HUES64 (cell line): ENCODE data around the gene MASP2.
A peak's percentile ranks its signal among the peaks of the same experiment; 100 is the strongest.
"Not testable (repeated sequence)": the region's sequence is repeated elsewhere in the genome, so short reads cannot be mapped to it uniquely, and the experiment has no call there.

ENCODE experiments used
- H3K27ac ChIP-seq: 2 replicates; pipeline ENCODE4 v1.7.0; 2013; ENCODE audit warnings: low read depth, low read length, inconsistent platforms
- H3K27me3 ChIP-seq: 2 replicates; pipeline ENCODE4 v1.6.1; 2013; ENCODE audit warnings: mild to moderate bottlenecking, low read length; ENCODE audit not compliant: insufficient read depth
- H3K36me3 ChIP-seq: 2 replicates; pipeline ENCODE4 v1.6.1; 2013; ENCODE audit warnings: mild to moderate bottlenecking, low read length; ENCODE audit not compliant: insufficient read depth
- H3K4me1 ChIP-seq: 2 replicates; pipeline ENCODE4 v1.6.1; 2013; ENCODE audit warnings: mild to moderate bottlenecking, low read length, moderate library complexity; ENCODE audit not compliant: insufficient read depth
- H3K4me3 ChIP-seq: 2 replicates; pipeline ENCODE4 v1.5.1; 2013; ENCODE audit warnings: mild to moderate bottlenecking, low read length, moderate library complexity
- H3K9ac ChIP-seq: 2 replicates; pipeline ENCODE4 v1.6.1; 2013; ENCODE audit warnings: mild to moderate bottlenecking, low read depth, low read length
- H3K9me3 ChIP-seq: 2 replicates; pipeline ENCODE4 v1.6.1; 2013; ENCODE audit warnings: low read depth, low read length; ENCODE audit not compliant: insufficient read depth
- WGBS: fragments of 150-250, 120-280 bp; methylation state at CpG from one replicate; pipeline ENCODE4 v1.1.7; 2013; ENCODE audit warnings: missing lambda C conversion rate; 5-methylcytosine and 5-hydroxymethylcytosine counted together

The MASP2 gene

DNA sequence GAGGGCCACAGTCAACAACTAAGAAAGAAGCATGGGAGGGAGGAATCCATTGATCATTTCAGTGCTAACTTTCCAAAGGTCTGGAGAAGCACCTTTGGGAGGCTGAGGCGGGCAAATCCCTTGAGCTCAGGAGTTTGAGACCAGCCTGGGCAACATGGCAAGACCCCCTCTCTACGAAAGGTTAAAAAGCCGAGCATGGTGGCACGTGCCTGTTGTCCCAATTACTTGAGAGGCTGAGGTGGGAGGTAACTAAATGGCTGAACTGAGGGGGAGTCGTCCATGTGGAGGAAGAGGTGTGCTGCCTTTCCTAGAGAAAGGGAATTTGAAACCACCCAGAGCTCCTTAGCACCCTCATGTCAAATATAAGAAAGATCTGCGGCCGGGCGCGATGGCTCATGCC, 16.2 kb downstream of the MASP2 start:
- WGBS: 94% methylated on average over 9 of the region's 9 CpGs
- Histone ChIP-seq H3K36me3 (peaks cover 34% of the 10 kb centered on the region), H3K27me3 (no peaks in the 10 kb centered on the region), H3K9me3 (no peaks in the 10 kb centered on the region), H3K9ac (no peak overlapping the region), H3K4me3 (no peak overlapping the region), H3K27ac (0 out of 2 replicates have a peak overlapping the region, but pooled peaks have one; percentile 46), H3K4me1 (no peaks in the 10 kb centered on the region)

DNA sequence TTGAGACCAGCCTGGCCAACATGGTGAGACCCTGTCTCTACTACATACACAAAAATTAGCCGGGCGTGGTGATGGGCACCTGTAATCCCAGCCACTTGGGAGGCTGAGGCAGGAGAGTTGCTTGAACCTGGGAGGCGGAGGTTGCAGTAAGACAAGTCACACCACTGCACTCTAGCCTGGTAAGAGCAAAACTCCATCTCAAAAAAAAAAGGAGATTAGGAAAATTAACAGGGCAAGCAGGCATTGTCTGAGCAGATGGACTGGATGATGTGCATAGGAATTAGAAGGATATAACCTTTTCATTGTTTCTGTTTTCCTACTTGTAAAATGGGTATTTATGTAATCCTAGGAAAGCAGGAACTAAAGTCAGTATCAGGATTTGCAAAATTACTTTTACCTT, 19.0 kb downstream of the MASP2 start:
- WGBS: 98% methylated on average over 3 of the region's 3 CpGs
- Histone ChIP-seq H3K4me1 (no peaks in the 10 kb centered on the region), H3K9ac (no peak overlapping the region), H3K36me3 (peaks cover 62% of the 10 kb centered on the region), H3K4me3 (no peak overlapping the region), H3K27me3 (no peaks in the 10 kb centered on the region), H3K9me3 (no peaks in the 10 kb centered on the region), H3K27ac (no peak overlapping the region)

DNA sequence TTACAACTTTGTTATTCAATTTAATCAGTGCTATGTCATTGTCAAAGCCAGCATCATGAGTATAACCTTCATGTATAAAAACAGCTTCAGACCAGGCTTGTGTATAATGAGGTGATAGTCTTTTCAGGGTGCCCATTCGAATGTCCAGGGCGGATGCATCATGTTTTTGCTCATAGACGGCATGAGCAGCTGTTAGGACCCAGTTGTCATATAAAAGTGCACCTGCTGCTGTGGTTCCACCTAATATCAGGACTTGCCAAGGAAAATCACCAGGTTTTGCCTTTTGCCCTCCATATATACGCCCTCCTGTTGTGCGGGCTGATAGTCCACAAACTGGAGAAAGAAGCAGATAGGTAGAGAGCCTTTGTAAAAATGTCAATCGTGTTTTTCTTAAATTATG, 19.7 kb downstream of the MASP2 start:
- 87% methylated on average over 6 of the region's 6 CpGs for WGBS
- no peaks in the 10 kb centered on the region for H3K9me3 ChIP-seq
- H3K27me3 ChIP-seq: no peaks in the 10 kb centered on the region
- no peak overlapping the region for H3K4me3 ChIP-seq
- no peak overlapping the region for H3K9ac ChIP-seq
- no peak overlapping the region for H3K27ac ChIP-seq
- peaks cover 69% of the 10 kb centered on the region for H3K36me3 ChIP-seq
- no peaks in the 10 kb centered on the region for H3K4me1 ChIP-seq

DNA sequence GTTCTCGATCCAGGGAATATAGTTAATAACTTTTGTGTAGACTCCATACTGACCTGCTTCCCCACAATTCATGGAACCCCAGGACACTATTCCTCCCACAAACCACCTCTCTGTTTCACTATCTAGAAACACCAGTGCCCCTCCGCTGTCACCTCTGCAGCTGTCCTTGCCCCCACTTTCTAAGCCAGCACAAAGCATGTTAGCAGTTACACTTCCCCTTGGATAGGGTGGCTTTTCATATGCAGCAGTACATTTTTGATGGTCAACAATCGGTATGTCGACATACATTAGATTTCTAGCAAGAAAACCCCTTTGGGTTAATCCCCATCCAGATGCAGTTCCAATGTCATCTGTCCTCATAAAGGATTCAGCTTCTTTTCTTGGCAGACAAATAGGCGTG, 20.1 kb downstream of the MASP2 start:
- Histone ChIP-seq H3K36me3 (peaks cover 73% of the 10 kb centered on the region), H3K27me3 (no peaks in the 10 kb centered on the region), H3K4me3 (no peak overlapping the region), H3K9ac (no peak overlapping the region), H3K27ac (no peak overlapping the region; the same call in 1 of the 2 replicates), H3K4me1 (no peaks in the 10 kb centered on the region), H3K9me3 (no peaks in the 10 kb centered on the region)
- 93% methylated on average over 5 of the region's 5 CpGs for WGBS

DNA sequence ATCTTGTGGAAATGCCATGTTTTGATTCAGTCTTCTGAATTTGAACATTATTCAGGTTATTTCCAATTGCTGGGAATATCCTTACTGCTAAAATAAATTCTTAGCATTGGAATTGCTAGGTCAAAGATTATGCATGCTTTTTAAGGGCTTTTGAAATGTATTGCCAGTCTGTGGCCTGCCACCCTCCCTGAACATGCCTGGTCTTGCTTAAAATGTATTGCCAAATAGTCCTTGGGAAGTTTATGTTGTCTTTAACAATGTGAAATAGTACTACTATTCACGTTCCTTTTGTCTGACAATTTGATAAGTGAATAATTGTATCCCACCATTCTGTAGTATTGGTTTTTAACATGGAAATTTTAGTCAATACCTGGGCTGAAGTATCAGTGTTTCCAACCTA, 21.0 kb downstream of the MASP2 start:
- no peak overlapping the region for H3K27ac ChIP-seq
- no peaks in the 10 kb centered on the region for H3K9me3 ChIP-seq
- no peaks in the 10 kb centered on the region for H3K4me1 ChIP-seq
- H3K4me3 ChIP-seq: no peak overlapping the region
- WGBS: 100% methylated on average over 1 of the region's 1 CpG
- no peak overlapping the region for H3K9ac ChIP-seq
- H3K36me3 ChIP-seq: peaks cover 81% of the 10 kb centered on the region
- H3K27me3 ChIP-seq: no peaks in the 10 kb centered on the region

DNA sequence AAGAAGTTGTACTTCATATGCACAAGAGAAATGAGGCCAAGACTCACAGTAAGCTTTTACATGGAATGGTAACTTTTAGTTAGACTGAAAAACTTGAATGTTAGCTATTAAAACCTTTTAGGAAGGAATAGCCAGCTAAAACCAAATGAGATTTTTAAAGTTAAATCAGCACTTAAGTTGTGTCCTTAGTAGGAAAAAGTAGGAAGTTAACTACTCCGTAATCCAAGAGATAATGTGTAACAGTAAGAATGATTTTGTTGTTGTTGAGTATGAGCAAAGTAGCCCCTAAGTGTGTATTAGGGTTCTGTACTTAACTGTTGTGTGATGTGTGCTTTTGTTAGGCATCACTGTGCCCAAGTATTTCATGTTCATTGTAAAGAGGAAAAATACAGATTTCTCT, 21.4 kb downstream of the MASP2 start:
- no peak overlapping the region for H3K4me3 ChIP-seq
- 98% methylated on average over 1 of the region's 1 CpG for whole genome bisulfite sequencing
- H3K9me3 ChIP-seq: no peaks in the 10 kb centered on the region
- no peak overlapping the region for H3K27ac ChIP-seq
- no peaks in the 10 kb centered on the region for H3K27me3 ChIP-seq
- no peak overlapping the region for H3K9ac ChIP-seq
- peaks cover 83% of the 10 kb centered on the region for H3K36me3 ChIP-seq
- H3K4me1 ChIP-seq: no peaks in the 10 kb centered on the region

DNA sequence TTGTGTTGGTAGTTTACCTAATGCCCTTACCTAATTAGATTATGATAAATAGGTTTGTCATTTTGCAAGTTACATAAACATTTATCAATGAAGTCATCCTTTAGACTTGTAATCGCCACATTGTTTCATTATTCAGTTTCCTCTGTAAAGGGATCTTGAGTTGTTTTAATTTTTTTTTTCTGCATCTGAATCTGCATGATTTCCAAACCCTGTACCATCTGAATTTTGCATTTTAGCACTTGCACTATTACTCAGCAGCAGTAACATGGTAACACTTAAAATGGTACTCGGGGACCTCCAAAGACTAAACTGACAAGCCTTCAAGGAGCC, 22.2 kb downstream of the MASP2 start:
- Histone ChIP-seq H3K36me3 (peaks cover 85% of the 10 kb centered on the region), H3K27ac (no peak overlapping the region), H3K4me3 (no peak overlapping the region), H3K4me1 (no peaks in the 10 kb centered on the region), H3K9ac (no peak overlapping the region), H3K27me3 (no peaks in the 10 kb centered on the region), H3K9me3 (no peaks in the 10 kb centered on the region)
- 91% methylated on average over 1 of the region's 2 CpGs for WGBS

DNA sequence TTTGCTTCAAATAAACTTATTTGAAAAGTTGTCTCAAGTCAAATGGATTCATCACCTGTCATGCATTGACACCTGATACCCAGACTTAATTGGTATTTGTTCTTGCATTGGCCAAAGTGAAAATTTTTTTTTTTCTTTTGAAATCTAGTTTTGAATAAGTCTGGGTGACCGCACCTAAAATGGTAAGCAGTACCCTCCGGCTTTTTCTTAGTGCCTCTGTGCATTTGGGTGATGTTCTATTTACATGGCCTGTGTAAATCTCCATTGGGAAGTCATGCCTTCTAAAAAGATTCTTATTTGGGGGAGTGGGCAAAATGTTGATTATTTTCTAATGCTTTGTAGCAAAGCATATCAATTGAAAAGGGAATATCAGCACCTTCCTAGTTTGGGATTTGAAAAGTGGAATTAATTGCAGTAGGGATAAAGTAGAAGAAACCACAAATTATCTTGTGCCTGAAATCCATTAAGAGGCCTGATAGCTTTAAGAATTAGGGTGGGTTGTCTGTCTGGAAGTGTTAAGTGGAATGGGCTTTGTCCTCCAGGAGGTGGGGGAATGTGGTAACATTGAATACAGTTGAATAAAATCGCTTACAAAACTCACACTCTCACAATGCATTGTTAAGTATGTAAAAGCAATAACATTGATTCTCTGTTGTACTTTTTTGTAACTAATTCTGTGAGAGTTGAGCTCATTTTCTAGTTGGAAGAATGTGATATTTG, 22.7 kb downstream of the MASP2 start:
- Histone ChIP-seq H3K4me1 (no peaks in the 10 kb centered on the region), H3K4me3 (no peak overlapping the region), H3K27me3 (no peaks in the 10 kb centered on the region), H3K9ac (no peak overlapping the region), H3K36me3 (peaks cover 87% of the 10 kb centered on the region), H3K27ac (no peak overlapping the region), H3K9me3 (no peaks in the 10 kb centered on the region)
- WGBS: 94% methylated on average over 2 of the region's 3 CpGs

DNA sequence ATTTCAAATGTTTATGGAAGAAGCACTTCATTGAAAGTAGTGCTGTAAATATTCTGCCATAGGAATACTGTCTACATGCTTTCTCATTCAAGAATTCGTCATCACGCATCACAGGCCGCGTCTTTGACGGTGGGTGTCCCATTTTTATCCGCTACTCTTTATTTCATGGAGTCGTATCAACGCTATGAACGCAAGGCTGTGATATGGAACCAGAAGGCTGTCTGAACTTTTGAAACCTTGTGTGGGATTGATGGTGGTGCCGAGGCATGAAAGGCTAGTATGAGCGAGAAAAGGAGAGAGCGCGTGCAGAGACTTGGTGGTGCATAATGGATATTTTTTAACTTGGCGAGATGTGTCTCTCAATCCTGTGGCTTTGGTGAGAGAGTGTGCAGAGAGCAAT, 23.8 kb downstream of the MASP2 start:
- H3K4me1 ChIP-seq: no peaks in the 10 kb centered on the region
- WGBS: 96% methylated on average over 14 of the region's 14 CpGs
- H3K27ac ChIP-seq: no peak overlapping the region
- no peak overlapping the region for H3K4me3 ChIP-seq
- H3K27me3 ChIP-seq: no peaks in the 10 kb centered on the region
- no peak overlapping the region for H3K9ac ChIP-seq
- no peaks in the 10 kb centered on the region for H3K9me3 ChIP-seq
- H3K36me3 ChIP-seq: peaks cover 96% of the 10 kb centered on the region

DNA sequence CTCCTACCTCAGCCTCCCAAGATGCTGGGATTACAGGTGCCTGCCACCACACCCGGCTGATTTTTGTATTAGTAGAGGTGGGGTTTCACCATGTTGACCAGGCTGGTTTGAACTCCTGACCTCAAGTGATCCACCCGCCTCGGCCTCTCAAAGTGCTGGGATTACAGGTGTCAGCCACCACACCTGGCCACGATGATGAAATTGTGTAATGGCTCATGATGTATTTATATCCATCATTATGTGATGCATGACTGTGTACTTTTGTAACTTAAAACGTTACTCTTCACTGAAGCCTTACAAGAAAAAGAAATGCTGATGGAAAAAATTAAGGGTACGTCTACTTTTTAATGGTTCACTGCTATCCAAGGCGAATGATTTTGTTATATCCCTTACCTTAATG, 27.1 kb downstream of the MASP2 start:
- Histone ChIP-seq H3K27me3 (no peaks in the 10 kb centered on the region), H3K4me1 (no peaks in the 10 kb centered on the region), H3K27ac (no peak overlapping the region), H3K9me3 (no peaks in the 10 kb centered on the region), H3K4me3 (no peak overlapping the region), H3K9ac (no peak overlapping the region), H3K36me3 (peaks cover 94% of the 10 kb centered on the region)
- WGBS: 98% methylated on average over 7 of the region's 7 CpGs

DNA sequence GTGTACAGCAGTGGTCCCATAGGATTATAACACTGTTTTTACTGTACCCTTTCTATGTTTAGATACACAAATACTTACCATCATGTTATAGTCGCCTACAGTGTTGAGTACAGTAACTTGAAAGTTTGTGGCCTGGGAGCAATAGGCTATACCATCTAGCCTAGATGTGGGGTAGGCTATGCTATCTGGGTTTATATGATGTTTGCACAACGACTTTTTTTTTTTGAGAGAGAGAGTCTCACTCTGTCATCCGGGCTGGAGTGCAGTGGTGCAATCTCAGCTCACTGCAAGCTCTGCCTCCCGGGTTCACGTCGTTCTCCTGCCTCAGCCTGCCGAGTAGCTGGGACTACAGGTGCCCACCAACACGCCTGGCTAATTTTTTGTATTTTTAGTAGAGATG, 27.7 kb downstream of the MASP2 start:
- WGBS: 94% methylated on average over 8 of the region's 8 CpGs
- H3K4me3 ChIP-seq: not testable (repeated sequence)
- peaks cover 94% of the 10 kb centered on the region for H3K36me3 ChIP-seq

DNA sequence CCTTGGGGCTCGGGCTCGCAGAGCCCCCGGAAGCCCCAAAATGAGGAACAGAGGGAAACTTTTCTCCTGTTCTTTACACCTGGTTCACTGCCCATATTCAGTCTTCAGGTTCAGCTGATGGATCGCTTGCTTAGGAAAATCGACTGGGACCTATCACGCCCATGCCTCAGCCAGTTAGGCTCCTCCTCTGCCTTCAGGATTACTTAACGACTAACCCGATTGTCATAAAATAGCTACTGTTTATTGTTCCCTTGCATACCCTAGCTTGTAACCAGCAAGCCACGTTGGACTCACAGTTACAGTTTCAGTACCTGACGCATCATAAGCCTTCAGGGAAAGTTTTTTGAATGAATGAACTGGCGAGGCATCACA, 33.9 kb downstream of the MASP2 start:
- 8% methylated on average over 11 of the region's 11 CpGs for WGBS
- H3K27ac ChIP-seq: peak overlapping the region; percentile 100
- peak overlapping the region; percentile 89 for H3K4me3 ChIP-seq
- peaks cover 19% of the 10 kb centered on the region for H3K4me1 ChIP-seq
- peak overlapping the region; percentile 100 for H3K9ac ChIP-seq
- H3K27me3 ChIP-seq: no peaks in the 10 kb centered on the region
- no peaks in the 10 kb centered on the region for H3K9me3 ChIP-seq
- peaks cover 47% of the 10 kb centered on the region for H3K36me3 ChIP-seq

More for the DNA sequence above, 27.7 kb downstream of the MASP2 start:
- not testable (repeated sequence) for H3K4me1 ChIP-seq, H3K27ac ChIP-seq, H3K9ac ChIP-seq, H3K9me3 ChIP-seq, H3K27me3 ChIP-seq
